IMR-90 (cell line): Measurements from ENCODE around the gene CCDC181. TPM values are rescaled to one million over a fixed set of nuclear protein-coding genes. Genes with fewer than 3 reads are reported as not detected.

ENCODE experiments used
- ATAC-seq: fragments of 200-7000 bp; cut with Tn5 transposase; 2 replicates; pipeline ENCODE4 v1.9.1; 2020; ENCODE audit warnings: low read depth, mild to moderate bottlenecking, moderate library complexity
- BruUV-seq: library from RNA; stranded (reverse); fragments of 400-500 nt; replicated peaks from 2 replicates; lab custom pipeline; 2021; lab: Mats Ljungman, UMichigan
- CTCF ChIA-PET: fragments of 300-600 bp; formaldehyde crosslinking; extraction: SDS; loops from one replicate; lab custom pipeline; 2021; ENCODE audit warnings: antibody characterized with exemption; lab: Yijun Ruan, JAX
- POLR2A ChIA-PET: fragments of 300-600 bp; sonication (Branson Sonifier 250); formaldehyde crosslinking; loops from one replicate; lab custom pipeline; 2022; ENCODE audit warnings: antibody characterized with exemption; ENCODE audit not compliant: unreplicated experiment; lab: Charles Lee
- DNase-seq: peaks from one replicate; pipeline ENCODE4 v3.0.0; 2013
- H2AFZ ChIP-seq: replicated peaks from 2 replicates; pipeline ENCODE3; 2013; ENCODE audit warnings: low read length, mild to moderate bottlenecking; ENCODE audit not compliant: poor library complexity
- H2AK5ac ChIP-seq: 2 replicates; pipeline ENCODE4 v1.6.1; 2013; ENCODE audit warnings: low read depth, low read length, inconsistent platforms
- H2AK9ac ChIP-seq: replicated peaks from 2 replicates; pipeline ENCODE3; 2013; ENCODE audit warnings: mild to moderate bottlenecking, low read depth, low read length, moderate library complexity; ENCODE audit not compliant: poor library complexity
- H2BK120ac ChIP-seq: 2 replicates; pipeline ENCODE4 v1.6.1; 2013; ENCODE audit warnings: low read depth, low read length, inconsistent platforms
- H2BK15ac ChIP-seq: 3 replicates; pipeline ENCODE4 v1.6.1; 2013; ENCODE audit warnings: low read depth, low read length, inconsistent platforms
- H2BK20ac ChIP-seq: 2 replicates; pipeline ENCODE4 v1.6.1; 2013; ENCODE audit warnings: low read depth, mild to moderate bottlenecking, inconsistent platforms, low read length, moderate library complexity
- H2BK5ac ChIP-seq: 2 replicates; pipeline ENCODE4 v1.6.1; 2013; ENCODE audit warnings: mild to moderate bottlenecking, low read depth, low read length, inconsistent platforms; ENCODE audit not compliant: poor library complexity, severe bottlenecking
- H3K14ac ChIP-seq: replicated peaks from 2 replicates; pipeline ENCODE4 v1.6.1; 2013; ENCODE audit warnings: low read depth, low read length, inconsistent platforms
- H3K18ac ChIP-seq: 2 replicates; pipeline ENCODE4 v1.6.1; 2013; ENCODE audit warnings: low read depth, low read length, control low read depth
- H3K23ac ChIP-seq: 2 replicates; pipeline ENCODE4 v1.6.1; 2013; ENCODE audit warnings: low read depth, low read length, inconsistent platforms
- H3K27ac ChIP-seq: 2 replicates; pipeline ENCODE4 v1.5.1; 2013; ENCODE audit warnings: mild to moderate bottlenecking, control low read depth, low read length; ENCODE audit not compliant: insufficient read depth
- H3K27me3 ChIP-seq: 2 replicates; pipeline ENCODE4 v1.6.1; 2013; ENCODE audit warnings: low read length; ENCODE audit not compliant: control insufficient read depth, insufficient read depth
- H3K36me3 ChIP-seq: 2 replicates; pipeline ENCODE4 v1.6.1; 2013; ENCODE audit warnings: low read length, mixed read lengths; ENCODE audit not compliant: control insufficient read depth, insufficient read depth
- H3K4ac ChIP-seq: 2 replicates; pipeline ENCODE4 v1.6.1; 2013; ENCODE audit warnings: low read depth, low read length, inconsistent platforms
- H3K4me1 ChIP-seq: 2 replicates; pipeline ENCODE4 v1.6.1; 2013; ENCODE audit warnings: low read length, mixed read lengths; ENCODE audit not compliant: control insufficient read depth, insufficient read depth
- H3K4me2 ChIP-seq: 2 replicates; pipeline ENCODE4 v1.6.1; 2013; ENCODE audit warnings: low read depth, mild to moderate bottlenecking, control low read depth, low read length, moderate library complexity
- H3K4me3 ChIP-seq: 2 replicates; pipeline ENCODE4 v1.5.1; 2013; ENCODE audit warnings: low read depth, mild to moderate bottlenecking, control low read depth, low read length, moderate library complexity; ENCODE audit not compliant: insufficient read depth
- H3K56ac ChIP-seq: 2 replicates; pipeline ENCODE4 v1.6.1; 2013; ENCODE audit warnings: low read length, inconsistent platforms; ENCODE audit not compliant: insufficient read depth; ENCODE audit errors: extremely low read depth
- H3K79me1 ChIP-seq, 2 experiments: 2 replicates each; pipeline ENCODE4 v1.6.1; 2013; ENCODE audit warnings: low read length in 2 of 2, inconsistent platforms in 1 of 2, low read depth in 1 of 2
- H3K9ac ChIP-seq: 2 replicates; pipeline ENCODE4 v1.6.1; 2013; ENCODE audit warnings: low read depth, low read length, control low read depth
- H3K9me1 ChIP-seq: 2 replicates; pipeline ENCODE4 v1.6.1; 2013; ENCODE audit warnings: low read length, inconsistent platforms; ENCODE audit not compliant: insufficient read depth
- H3K9me3 ChIP-seq: 2 replicates; pipeline ENCODE4 v1.6.1; 2013; ENCODE audit warnings: low read length; ENCODE audit not compliant: control insufficient read depth, insufficient read depth
- H4K20me1 ChIP-seq: 2 replicates; pipeline ENCODE4 v1.6.1; 2013; ENCODE audit warnings: low read length, inconsistent platforms; ENCODE audit not compliant: insufficient read depth
- H4K5ac ChIP-seq: 2 replicates; pipeline ENCODE4 v1.6.1; 2013; ENCODE audit warnings: mild to moderate bottlenecking, low read depth, low read length, control low read depth
- H4K8ac ChIP-seq, 2 experiments: 2 replicates each; pipeline ENCODE4 v1.6.1; 2013; ENCODE audit warnings: low read depth in 2 of 2, low read length in 2 of 2, control low read depth in 1 of 2, inconsistent platforms in 1 of 2
- H4K91ac ChIP-seq: 2 replicates; pipeline ENCODE4 v1.6.1; 2013; ENCODE audit warnings: low read depth, low read length, inconsistent platforms; ENCODE audit not compliant: insufficient read depth
- RFX5 ChIP-seq: IDR thresholded peaks from 2 replicates; pipeline ENCODE4 v1.8.0; 2012; ENCODE audit warnings: low read depth, mild to moderate bottlenecking, low read length, moderate library complexity
- USF2 ChIP-seq: fragments of 150-350 bp; IDR thresholded peaks from 2 replicates; pipeline ENCODE4 v1.6.1; 2017; ENCODE audit warnings: mild to moderate bottlenecking, antibody characterized with exemption, low read length, low read depth
- WGBS, 2 experiments: methylation state at CpG; one replicate each; pipeline versions ENCODE4 v1.1.5 to v1.1.7; 2013; ENCODE audit warnings: missing lambda C conversion rate in 2 of 2; ENCODE audit not compliant: insufficient read length in 1 of 2; ENCODE audit errors: extremely low coverage in 2 of 2; 5-methylcytosine and 5-hydroxymethylcytosine counted together
- dilution Hi-C: fragments of 300-500 bp; cut with HindIII; formaldehyde crosslinking; loops from one replicate; pipeline ENCODE4 v1.14.3; 2018; ENCODE audit warnings: low sequenced_read_pairs; ENCODE audit not compliant: unreplicated experiment
- in situ Hi-C: fragments of 300-500 bp; cut with MboI; formaldehyde crosslinking; loops from 3 replicates; pipeline ENCODE4 v1.14.3; 2019; ENCODE audit warnings: low sequenced_read_pairs, inconsistent platforms, mixed read lengths
- intact Hi-C: fragments of 100-400 bp; cut with micrococcal nuclease; formaldehyde crosslinking; loops from 2 replicates; pipeline ENCODE4 v1.10.0; 2022
- polyA plus RNA-seq, 3 experiments: library from polyadenylated mRNA; depleted of rRNA; stranded (reverse); fragments of >200 nt; gene quantifications; 2 replicates each; pipeline ENCODE4 v1.2.3, GENCODE V29; 2012; ENCODE audit warnings: low replicate concordance in 1 of 3
- total RNA-seq: library from RNA; depleted of rRNA; stranded (reverse); fragments of >200 nt; gene quantifications from 2 replicates; pipeline ENCODE4 v1.2.3, GENCODE V29; 2012

The CCDC181 gene
- total and polyA plus RNA-seq, 2 of the 4 experiments (the other 2 are of a cell fraction), result 0.03 TPM; not detected in 1

DNA sequence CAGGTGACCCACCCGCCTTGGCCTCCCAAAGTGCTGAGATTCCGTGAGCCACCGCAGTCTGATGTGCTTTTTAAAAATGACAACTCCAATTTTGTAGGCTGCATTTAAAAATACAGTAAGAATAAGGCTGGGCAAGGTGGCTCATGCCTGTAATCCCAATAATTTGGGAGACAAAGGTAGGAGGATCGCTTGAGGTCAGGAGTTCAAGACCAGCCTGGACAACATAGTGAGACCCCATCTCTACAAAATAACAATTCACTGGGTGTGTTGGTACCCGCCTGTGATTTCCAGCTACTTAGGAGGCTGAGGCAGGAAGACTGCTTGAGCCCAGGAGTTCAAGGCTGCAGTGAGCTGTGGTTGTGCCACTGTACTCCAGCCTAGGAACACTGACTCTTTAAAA is 35.1 kb upstream of the CCDC181 start:
- Histone ChIP-seq H3K27me3 (no peaks in the 10 kb centered on the region), H3K36me3 (peaks cover 3% of the 10 kb centered on the region; the same call in 1 of the 2 replicates), H3K4ac (no peak overlapping the region), H3K9me3 (no peaks in the 10 kb centered on the region), H2AK9ac (no peak overlapping the region), H3K14ac (no peak overlapping the region), H3K4me1 (no peaks in the 10 kb centered on the region), H2BK120ac (no peak overlapping the region), H4K20me1 (no peaks in the 10 kb centered on the region), H3K27ac (no peak overlapping the region), H3K18ac (no peak overlapping the region), H2BK15ac (no peak overlapping the region), H3K4me2 (no peak overlapping the region), H2AK5ac (no peak overlapping the region), H3K4me3 (no peak overlapping the region), H4K91ac (no peak overlapping the region), H3K9ac (no peak overlapping the region), H4K8ac (no peak overlapping the region), H3K56ac (no peak overlapping the region), H3K23ac (no peak overlapping the region), H2BK20ac (no peak overlapping the region), H3K79me1 (no peaks in the 10 kb centered on the region), H3K9me1 (no peaks in the 10 kb centered on the region), H4K5ac (no peak overlapping the region), H2BK5ac (no peak overlapping the region), H2AFZ (no peak overlapping the region)
- POLR2A ChIA-PET, result no interaction called here
- intact Hi-C loops (loop anchor here (5.0 kb wide), 1 partner anchor 860 kb away; no protein-coding TSS in a partner anchor), in situ Hi-C loops (loop anchor here (5.0 kb wide), 1 partner anchor 80 kb away; no protein-coding TSS in a partner anchor), dilution Hi-C loops (no loop called here)
- TF ChIP-seq RFX5 (no peak), USF2 (no peak)
- no peak for DNase-seq
- no TSS peak for BruUV-seq
- CTCF ChIA-PET, result no interaction called here
- ATAC-seq, result no peak
- WGBS, 2 experiments, result no CpG with 5 or more reads among the region's 5 CpGs
